OCI-LY7 (cell line): Measurements from ENCODE around the gene LPIN3. TPM values are rescaled to one million over a fixed set of nuclear protein-coding genes. Genes with fewer than 3 reads are reported as not detected.

ENCODE experiments used
- BruUV-seq: library from RNA; stranded (reverse); fragments of 400-500 nt; replicated peaks from 2 replicates; lab custom pipeline; 2021; lab: Mats Ljungman, UMichigan
- CTCF ChIA-PET: fragments of 300-600 bp; sonication (Branson Sonifier 250); formaldehyde crosslinking; loops from one replicate; lab custom pipeline; 2022; ENCODE audit warnings: antibody characterized with exemption; ENCODE audit not compliant: unreplicated experiment; lab: Charles Lee
- POLR2A ChIA-PET: fragments of 300-600 bp; sonication (Branson Sonifier 250); formaldehyde crosslinking; loops from one replicate; lab custom pipeline; 2022; ENCODE audit warnings: antibody characterized with exemption; lab: Charles Lee
- DNase-seq: peaks from one replicate; pipeline ENCODE4 v3.0.0-alpha.2; 2015; ENCODE audit warnings: low spot score
- H2AFZ ChIP-seq: fragments of 200-600 bp; sonication (generic), shearing (Covaris generic); 2 replicates; pipeline ENCODE4 v1.6.1; 2014; ENCODE audit warnings: mild to moderate bottlenecking, antibody characterized with exemption, low read length, moderate library complexity
- H3K27ac ChIP-seq: fragments of 200-600 bp; sonication (generic); 2 replicates; pipeline ENCODE4 v1.5.1; 2014; ENCODE audit warnings: mixed run types, low read depth, mild to moderate bottlenecking, moderate library complexity, low read length, inconsistent platforms; ENCODE audit not compliant: poor library complexity, severe bottlenecking
- H3K36me3 ChIP-seq: fragments of 200-600 bp; sonication (generic); 2 replicates; pipeline ENCODE4 v1.6.1; 2014; ENCODE audit warnings: mild to moderate bottlenecking, antibody characterized with exemption, low read length, moderate library complexity, mixed read lengths; ENCODE audit not compliant: insufficient read depth
- H3K4me1 ChIP-seq: fragments of 200-600 bp; sonication (generic); 2 replicates; pipeline ENCODE4 v1.5.1; 2014; ENCODE audit warnings: mild to moderate bottlenecking, low read length; ENCODE audit not compliant: insufficient read depth, poor library complexity, severe bottlenecking
- H3K4me2 ChIP-seq: fragments of 200-600 bp; sonication (generic); 2 replicates; pipeline ENCODE4 v1.6.1; 2014; ENCODE audit warnings: mild to moderate bottlenecking, low read length
- H3K4me3 ChIP-seq: fragments of 200-600 bp; sonication (generic); 2 replicates; pipeline ENCODE4 v1.5.1; 2014; ENCODE audit warnings: mild to moderate bottlenecking, low read depth, low read length; ENCODE audit not compliant: poor library complexity, severe bottlenecking
- H3K79me2 ChIP-seq: fragments of 200-600 bp; sonication (generic); 2 replicates; pipeline ENCODE4 v1.6.1; 2016; ENCODE audit warnings: low read depth, mild to moderate bottlenecking, low read length, moderate library complexity, mixed read lengths; ENCODE audit not compliant: insufficient read depth
- H3K9me2 ChIP-seq: fragments of 200-600 bp; sonication (generic); 2 replicates; pipeline ENCODE4 v1.6.1; 2016; ENCODE audit warnings: mild to moderate bottlenecking, low read length, mixed read lengths; ENCODE audit not compliant: insufficient read depth
- H3K9me3 ChIP-seq: fragments of 200-600 bp; sonication (generic); 2 replicates; pipeline ENCODE4 v1.6.1; 2014; ENCODE audit warnings: mild to moderate bottlenecking, mixed run types, low read length, mixed read lengths
- H4K20me1 ChIP-seq: fragments of 200-600 bp; sonication (generic); 2 replicates; pipeline ENCODE4 v1.6.1; 2014; ENCODE audit warnings: mild to moderate bottlenecking, antibody characterized with exemption, low read length, moderate library complexity, mixed read lengths; ENCODE audit not compliant: insufficient read depth
- EZH2phosphoT487 ChIP-seq: fragments of 200-600 bp; sonication (generic); IDR thresholded peaks from 2 replicates; pipeline ENCODE4 v1.6.1; 2018; ENCODE audit warnings: low read depth, borderline replicate concordance, mild to moderate bottlenecking, mixed run types, antibody characterized with exemption, low read length, moderate library complexity, mixed read lengths
- intact Hi-C: fragments of 100-400 bp; cut with micrococcal nuclease; formaldehyde crosslinking; loops from one replicate; pipeline ENCODE4 v1.10.0; 2022; ENCODE audit not compliant: unreplicated experiment
- total RNA-seq, 2 experiments: library from RNA; depleted of rRNA in 1 of 2; stranded (reverse); fragments of >200 nt in 1 of 2; shearing (Covaris generic) in 1 of 2; gene quantifications; 2 replicates each; pipeline ENCODE4 v1.2.3, GENCODE V29; 2014 to 2022
- TF ChIP-seq, protein P1 (sequence below): fragments of 200-600 bp; sonication (generic); conservative IDR thresholded peaks from 2 replicates; pipeline ENCODE4 v1.5.1; 2014; ENCODE audit warnings: mild to moderate bottlenecking, antibody characterized with exemption, low read length, moderate library complexity, mixed read lengths

LPIN3 gene
- total RNA-seq, 2 experiments from 2014 or later = 0.19 to 2.1 TPM

DNA sequence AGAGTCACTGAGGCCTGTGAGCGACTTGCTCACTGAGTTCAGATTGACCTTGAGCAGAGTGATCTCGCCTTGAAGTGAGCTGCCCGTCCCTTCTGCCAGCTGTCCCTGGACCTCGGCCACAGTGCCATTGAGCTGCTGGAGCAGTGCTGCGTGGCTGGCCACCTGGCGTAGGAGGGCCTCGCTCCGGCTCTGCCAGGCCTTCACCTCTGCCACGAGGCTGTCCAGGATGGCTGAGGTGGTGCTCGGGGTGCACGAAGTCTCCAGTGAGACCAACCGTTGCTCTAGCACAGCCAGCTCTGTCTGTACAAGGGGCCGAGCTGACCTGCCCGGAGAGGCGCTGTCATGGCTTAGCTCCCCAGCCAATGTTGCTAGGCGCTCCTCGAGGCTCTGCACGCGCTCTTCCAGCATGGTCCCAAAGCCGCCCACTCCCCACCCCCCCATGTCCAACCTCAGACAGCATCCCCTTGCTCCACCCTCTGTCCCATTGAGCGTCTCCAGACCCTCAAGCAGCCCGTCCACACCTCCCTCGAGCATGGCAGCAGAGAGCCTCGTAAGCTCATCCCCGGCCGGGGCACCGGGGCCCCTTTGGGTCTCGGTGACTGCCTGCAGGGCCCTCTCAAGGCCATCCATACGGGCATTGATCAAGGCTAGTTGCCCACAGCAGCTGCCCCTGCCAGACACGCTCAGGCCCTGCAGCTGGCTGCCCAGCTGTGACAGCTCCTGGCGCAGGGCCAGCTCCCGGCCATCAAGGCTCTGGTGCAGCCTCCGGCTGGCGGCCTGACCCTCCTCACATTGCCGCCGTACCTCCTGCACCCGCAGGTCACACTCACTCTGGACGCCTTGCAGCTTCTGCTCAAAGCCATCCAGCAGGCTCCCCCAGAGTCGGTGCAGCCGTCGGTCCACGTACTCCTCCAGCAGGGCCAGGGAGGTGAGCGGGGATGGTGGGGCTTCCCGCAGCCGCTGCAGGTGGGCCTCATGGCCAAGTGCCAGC, 21.4 kb downstream of the LPIN3 start:
- Histone ChIP-seq H3K4me2 (no peak overlapping the region), H3K27ac (no peak overlapping the region), H3K36me3 (no peaks in the 10 kb centered on the region), H3K79me2 (no peaks in the 10 kb centered on the region), H3K9me2 (no peaks in the 10 kb centered on the region), H3K4me1 (no peaks in the 10 kb centered on the region), H2AFZ (no peak overlapping the region), H3K9me3 (no peaks in the 10 kb centered on the region), H3K4me3 (no peak overlapping the region), H4K20me1 (no peaks in the 10 kb centered on the region)
- ChIA-PET POLR2A (interaction anchor here (0.7 kb wide), 1 partner anchor 227 kb away, joined by 4 read pairs; no protein-coding TSS in a partner anchor), CTCF (interaction anchor here (0.8 kb wide), 1 partner anchor 12 kb away, joined by 9 read pairs; no protein-coding TSS in a partner anchor)
- no peak for DNase-seq
- no peak for TF ChIP-seq EZH2phosphoT487
- TF ChIP-seq, protein P1, sequence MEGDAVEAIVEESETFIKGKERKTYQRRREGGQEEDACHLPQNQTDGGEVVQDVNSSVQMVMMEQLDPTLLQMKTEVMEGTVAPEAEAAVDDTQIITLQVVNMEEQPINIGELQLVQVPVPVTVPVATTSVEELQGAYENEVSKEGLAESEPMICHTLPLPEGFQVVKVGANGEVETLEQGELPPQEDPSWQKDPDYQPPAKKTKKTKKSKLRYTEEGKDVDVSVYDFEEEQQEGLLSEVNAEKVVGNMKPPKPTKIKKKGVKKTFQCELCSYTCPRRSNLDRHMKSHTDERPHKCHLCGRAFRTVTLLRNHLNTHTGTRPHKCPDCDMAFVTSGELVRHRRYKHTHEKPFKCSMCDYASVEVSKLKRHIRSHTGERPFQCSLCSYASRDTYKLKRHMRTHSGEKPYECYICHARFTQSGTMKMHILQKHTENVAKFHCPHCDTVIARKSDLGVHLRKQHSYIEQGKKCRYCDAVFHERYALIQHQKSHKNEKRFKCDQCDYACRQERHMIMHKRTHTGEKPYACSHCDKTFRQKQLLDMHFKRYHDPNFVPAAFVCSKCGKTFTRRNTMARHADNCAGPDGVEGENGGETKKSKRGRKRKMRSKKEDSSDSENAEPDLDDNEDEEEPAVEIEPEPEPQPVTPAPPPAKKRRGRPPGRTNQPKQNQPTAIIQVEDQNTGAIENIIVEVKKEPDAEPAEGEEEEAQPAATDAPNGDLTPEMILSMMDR = no peak
- intact Hi-C loops = no loop called here
- BruUV-seq = no TSS peak

DNA sequence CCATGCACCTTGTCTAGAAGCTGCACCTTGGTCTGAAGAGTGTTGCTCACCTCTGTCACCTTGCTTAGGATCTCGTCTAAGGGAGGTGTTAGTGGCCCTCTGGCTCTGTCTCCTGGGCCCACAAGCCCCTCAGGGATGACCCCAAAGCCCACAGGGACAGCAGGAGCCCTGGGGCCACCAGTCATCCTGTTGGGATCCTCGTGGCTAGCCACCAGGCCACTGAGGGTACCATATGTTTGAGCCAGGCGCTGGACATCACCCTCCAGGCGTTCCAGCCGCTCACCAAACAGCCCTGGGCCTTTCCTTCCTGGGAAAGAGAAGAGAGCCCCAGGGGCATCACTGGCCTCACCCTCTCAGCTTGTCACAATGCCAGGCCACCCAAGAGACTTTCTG, 22.1 kb downstream of the LPIN3 start:
- no peaks in the 10 kb centered on the region for H3K79me2 ChIP-seq
- ChIA-PET POLR2A (interaction anchor here (0.7 kb wide), 1 partner anchor 228 kb away, joined by 4 read pairs; no protein-coding TSS in a partner anchor), CTCF (interaction anchor here (0.8 kb wide), 1 partner anchor 12 kb away, joined by 9 read pairs; no protein-coding TSS in a partner anchor)
- no peaks in the 10 kb centered on the region for H3K9me2 ChIP-seq
- H3K9me3 ChIP-seq = no peaks in the 10 kb centered on the region
- H3K4me3 ChIP-seq = no peak overlapping the region
- H4K20me1 ChIP-seq = no peaks in the 10 kb centered on the region
- no peak overlapping the region for H2AFZ ChIP-seq
- H3K27ac ChIP-seq = no peak overlapping the region
- H3K4me1 ChIP-seq = no peaks in the 10 kb centered on the region
- DNase-seq = no peak
- H3K4me2 ChIP-seq = no peak overlapping the region
- TF ChIP-seq, protein P1 = no peak
- no peak for TF ChIP-seq EZH2phosphoT487
- H3K36me3 ChIP-seq = no peaks in the 10 kb centered on the region
- intact Hi-C loops = no loop called here
- no TSS peak for BruUV-seq

DNA sequence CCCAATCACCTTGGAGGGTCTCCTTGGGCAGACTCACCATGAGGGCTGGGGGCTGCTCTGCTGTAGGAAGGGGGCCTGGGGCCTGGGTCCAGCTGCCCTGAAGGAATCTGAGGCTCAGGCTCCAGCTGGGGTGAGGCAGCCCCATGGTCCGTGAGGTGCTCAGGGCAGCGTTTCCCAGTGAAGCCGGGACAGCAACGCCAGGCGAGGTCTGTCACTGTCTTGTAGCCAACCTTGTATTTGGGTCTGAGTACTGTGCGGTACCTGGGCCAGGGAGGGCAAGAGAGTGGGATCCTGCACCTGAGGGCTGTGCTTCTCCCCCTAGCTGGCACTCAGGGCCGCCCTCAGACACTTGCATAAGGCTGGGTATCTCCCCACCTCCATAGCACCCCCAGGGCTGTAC, 23.0 kb downstream of the LPIN3 start:
- Histone ChIP-seq H3K36me3 (no peaks in the 10 kb centered on the region), H3K4me1 (no peaks in the 10 kb centered on the region), H3K4me3 (no peak overlapping the region), H3K9me2 (no peaks in the 10 kb centered on the region), H3K27ac (no peak overlapping the region), H2AFZ (no peak overlapping the region), H3K79me2 (no peaks in the 10 kb centered on the region), H4K20me1 (no peaks in the 10 kb centered on the region), H3K4me2 (no peak overlapping the region), H3K9me3 (no peaks in the 10 kb centered on the region)
- TF ChIP-seq, protein P1 = no peak
- no peak for TF ChIP-seq EZH2phosphoT487
- no peak for DNase-seq
- ChIA-PET CTCF (no interaction called here), POLR2A (no interaction called here)
- intact Hi-C loops = no loop called here
- BruUV-seq = no TSS peak
